Activated CD4-positive, alpha-beta T cell treated with anti-CD3 and anti-CD28 coated beads, Interleukin-2, Interleukin-4, amounts not matched to agents 100 ng/mL and 50 ng/mL, durations not matched to agents 16 hours and 8 hours (primary cell): ENCODE measurements around the gene RNF43.

ENCODE experiments used
- DNase-seq: peaks from one replicate; pipeline ENCODE4 v3.0.0-alpha.2; 2020; ENCODE audit warnings: low spot score

The RNF43 gene

DNA sequence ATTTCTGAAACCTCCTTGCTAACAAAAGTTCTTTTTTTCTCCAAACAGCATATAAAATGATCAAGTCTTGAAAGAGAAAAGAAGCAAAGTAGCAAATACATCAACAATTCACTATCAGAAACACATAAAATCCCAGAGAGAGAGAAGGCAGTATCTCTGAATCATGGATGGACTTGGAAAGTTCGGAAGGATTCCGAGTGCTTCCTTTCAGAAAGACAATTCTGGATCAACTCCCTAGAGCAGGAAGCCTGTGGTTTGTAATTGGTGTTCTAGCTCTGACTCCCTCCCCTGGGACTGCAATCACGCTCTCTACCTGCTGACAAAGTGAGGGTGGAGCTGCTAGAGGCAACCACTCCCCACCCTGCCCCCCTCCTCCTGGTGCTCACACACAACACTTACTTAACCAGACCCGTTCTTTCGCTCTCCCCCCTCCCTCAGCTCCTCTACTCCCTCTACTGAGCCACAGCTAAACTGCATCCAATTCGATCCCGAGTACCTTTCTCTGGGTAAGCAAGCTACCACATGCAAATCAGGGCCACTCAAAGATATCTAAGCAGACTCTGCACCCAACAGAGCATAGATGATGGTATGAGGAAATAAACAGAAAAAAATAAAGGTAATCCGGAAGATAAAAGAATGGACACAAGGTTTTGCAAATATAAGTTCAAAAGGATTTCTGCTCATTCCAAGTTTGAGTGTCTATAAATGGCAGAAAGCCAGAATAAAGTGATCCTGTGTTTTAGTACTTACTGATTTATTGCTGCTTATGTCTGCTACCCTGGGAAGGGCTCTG lies at the start of gene RNF43:
Gene RNF43, minus strand, starts transcription at position 235 of the 793 bp plus-strand sequence. CDS start 1,957 bp downstream, outside the sequence.
- peak; percentile 89 for DNase-seq

DNA sequence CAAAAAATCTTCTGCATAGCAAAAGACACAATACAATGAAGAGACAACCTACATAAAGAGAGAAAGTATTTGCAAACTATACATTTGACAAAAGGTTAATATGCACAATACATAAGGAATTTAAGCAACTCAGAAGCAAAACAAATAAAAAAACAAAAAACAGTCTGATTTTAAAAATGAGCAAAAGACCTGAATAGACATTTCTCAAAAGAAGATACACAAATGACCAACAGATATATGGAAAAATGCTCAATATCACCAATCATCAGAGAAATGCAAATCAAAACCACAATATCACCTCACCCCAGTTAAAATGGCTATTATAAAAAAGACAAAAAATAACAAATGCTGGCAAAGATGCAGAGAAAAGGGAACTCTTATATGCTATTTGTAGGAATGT lies 38.2 kb upstream of the RNF43 start:
- DNase-seq: no peak

DNA sequence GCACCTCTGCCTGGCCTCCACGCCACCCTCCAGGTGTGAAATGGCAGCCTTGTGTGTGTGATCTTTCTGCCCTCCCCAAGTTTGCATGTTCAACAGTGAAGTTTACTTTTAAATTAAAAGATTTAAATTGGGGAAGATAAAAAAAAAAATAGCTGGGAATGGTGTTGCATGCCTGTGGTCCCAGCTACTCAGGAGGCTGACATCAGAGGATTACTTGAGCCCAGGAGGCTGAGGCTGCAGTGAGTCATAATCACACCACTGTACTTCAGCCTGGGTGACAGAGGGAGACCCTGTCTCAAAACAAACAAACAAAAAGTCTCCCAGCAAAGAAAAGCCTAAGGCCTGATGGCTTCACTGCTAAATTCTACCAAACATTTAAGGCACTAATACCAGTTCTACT lies 35.4 kb upstream of the RNF43 start:
- no peak for DNase-seq

DNA sequence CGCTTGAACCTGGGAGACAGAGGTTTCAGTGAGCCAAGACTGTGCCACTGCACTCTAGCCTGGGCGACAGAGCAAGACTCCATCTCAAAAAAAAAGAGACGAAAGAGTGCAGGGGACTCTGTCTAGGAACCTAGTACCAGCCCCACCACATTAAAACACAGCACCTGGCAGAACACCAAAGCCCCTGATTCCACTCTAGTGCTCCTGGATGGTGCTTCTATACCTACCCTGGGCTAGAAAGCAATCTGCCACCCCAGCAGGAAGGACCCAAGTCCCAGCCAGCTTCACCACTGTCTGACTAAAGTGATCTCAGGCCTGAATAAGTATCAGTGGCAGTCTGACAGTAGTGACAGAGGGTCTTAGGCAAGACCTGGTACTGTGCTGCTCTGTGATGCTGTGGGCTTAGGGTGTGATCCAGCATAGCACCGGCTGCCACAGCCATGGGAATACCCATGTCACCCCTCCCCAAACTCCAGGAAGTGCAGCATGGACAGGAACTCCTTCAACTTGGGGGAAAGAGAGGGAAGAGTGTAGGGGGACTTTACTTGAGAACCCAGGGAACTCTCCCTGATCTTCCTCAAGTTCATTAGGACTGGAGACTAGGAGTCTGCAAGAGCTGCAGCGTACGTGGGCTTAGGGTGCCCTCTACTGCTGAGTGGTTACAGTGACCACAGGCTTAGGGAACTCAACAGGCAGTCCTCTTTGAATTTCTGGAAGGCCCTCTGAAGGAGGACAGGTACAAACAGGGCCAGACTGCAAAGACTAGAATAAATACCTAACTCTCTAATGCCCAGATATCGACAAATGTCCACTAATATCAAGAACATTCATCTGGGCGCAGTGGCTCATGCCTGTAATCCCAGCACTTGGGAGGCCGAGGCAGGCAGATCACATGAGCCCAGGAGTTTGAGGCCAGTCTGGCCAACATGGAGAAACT lies 30.0 kb upstream of the RNF43 start:
- DNase-seq: peak; percentile 80

DNA sequence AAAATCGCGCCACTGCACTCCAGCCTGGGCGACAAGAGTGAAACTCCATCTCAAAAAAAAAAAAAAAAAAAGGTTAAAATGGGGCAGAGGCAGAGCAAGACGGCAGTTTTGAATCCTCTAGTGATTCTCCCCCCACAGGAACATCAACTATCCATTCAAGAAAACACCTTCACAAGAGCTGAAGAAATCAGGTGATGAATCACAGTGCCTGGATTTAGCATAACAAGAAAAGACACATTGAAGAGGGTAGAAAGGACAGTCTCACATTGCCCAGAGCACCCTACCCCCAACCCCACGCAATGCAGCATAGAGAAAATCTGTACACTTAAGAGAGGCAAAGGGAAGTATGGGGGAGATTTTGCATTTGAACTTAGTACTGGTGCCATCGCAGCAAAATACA lies 28.8 kb upstream of the RNF43 start:
- DNase-seq: no peak

DNA sequence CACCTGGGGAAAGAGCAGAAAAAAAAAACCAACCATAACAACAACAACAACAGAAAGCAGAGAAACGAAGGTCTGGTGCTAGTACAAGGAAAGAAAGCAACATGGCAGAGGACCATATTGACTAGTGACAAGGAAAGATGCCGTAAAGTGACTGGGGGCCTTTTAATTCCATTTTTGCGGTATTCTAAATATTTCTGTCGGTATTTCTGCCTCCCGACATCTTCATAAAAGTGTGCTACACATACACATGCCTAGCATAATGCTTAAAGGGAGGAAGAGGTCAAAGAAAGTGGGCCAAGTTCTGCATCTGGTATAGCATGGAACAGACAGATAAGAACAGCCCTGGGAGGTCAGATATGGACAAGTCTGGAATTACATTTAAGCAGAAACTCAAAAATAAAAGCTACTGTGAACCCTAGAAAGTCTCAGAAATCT lies 19.5 kb upstream of the RNF43 start:
- no peak for DNase-seq

DNA sequence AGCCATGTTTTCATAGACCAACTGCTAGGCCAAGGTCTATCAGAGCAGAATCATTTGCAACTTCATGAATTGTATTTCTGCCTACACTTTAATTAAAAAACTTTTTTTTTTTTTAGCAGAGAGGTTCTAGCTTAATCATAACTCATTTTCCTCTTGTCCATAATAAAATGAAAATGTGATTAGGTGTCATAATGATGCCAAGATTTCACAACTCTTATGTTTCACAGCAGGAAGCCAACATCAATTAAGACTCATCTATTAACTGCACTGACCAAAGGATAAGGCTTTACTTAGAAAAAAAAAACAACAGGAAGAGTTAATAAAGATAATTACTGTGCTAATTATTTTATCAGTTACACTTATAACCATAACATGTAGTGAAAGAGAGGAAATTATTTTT lies 18.9 kb upstream of the RNF43 start:
- DNase-seq: no peak

DNA sequence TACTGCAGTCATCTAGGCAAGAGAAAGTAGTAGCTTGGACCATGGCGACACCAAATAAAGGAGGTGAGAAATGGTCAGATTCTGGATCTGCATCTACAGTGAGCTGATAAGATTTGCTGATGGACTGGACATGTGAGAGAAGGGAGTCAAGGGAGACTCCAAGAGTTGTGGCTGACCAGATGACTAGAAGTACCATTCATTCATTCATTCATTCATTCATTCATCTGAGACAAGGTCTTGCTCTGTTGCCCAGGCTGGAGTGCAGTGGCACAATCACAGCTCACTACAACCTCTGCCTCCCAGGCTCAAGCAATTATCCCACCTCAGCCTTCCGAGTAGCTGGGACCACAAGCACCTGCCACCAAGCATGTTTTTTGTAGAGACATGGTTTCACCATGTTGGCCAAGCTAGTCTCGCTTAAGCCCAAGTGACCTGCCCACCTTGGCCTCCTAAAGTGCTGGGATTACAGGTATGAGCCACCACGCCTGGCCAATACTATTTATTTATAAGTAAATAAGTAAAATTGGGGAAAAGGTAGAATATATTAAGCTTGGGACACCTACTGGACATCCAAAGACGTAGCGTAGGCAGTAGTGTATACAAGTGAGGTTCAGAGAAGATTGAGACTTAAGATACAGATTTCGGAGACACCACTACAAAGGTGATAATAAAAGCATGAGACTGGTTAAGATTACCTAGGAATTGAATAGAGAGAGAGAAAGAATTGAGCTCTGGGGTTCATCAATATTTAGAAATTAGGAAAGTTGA lies 15.7 kb upstream of the RNF43 start:
- no peak for DNase-seq

DNA sequence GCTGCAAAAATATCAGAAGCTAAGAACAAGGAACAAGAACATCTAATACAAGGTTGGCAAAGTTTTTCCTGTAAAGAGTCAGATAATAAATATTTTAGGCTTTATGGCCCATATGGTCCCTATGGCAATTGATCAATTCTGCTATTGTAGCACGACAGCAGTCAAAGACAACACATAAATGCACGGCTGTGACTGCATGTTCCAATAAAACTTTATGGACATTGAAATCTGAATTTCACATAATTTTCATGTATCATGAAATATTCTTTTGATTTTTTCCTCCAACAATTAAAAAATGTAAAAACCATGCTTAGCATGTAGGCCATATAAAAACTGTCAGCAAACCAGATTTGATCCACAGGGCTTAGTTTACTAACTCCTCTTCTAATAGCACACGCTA lies 10.5 kb upstream of the RNF43 start:
- no peak for DNase-seq

DNA sequence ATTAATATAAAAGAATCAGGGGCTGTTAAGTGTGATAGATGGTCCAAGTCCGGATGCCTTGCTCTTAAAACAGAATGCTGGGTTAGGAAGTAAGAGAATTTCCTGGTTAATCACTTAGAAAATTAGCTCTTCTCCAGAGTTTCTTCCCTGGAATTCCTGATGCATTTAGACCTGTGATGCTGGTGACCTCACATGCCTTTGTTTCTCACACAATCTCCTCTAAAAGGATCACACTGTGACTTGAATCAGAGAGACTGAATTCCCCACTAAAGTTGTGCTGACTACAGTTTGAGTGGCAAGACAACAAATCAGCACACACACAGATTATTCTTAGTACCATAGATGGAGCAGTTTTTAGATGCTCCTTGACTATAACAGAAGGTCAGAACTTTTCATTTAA lies 4.4 kb upstream of the RNF43 start:
- no peak for DNase-seq

DNA sequence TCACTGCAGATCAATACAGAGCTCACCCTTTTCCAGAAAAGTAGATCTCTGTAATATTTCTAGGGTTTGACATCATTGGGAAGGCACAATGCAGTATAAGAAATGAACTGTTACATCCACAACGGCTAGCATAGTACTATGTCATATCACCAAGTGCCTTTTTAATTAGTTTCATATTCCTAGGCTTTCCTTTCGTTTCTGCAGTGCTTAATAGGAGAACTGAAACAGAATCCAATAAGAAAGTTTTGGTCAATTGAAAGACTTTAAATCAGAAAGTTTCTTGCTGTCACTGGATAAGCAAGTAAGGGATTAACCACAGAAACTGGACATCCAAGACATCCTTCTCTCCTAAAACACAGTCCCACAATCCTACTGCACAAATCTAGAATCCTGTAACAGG lies 3.5 kb upstream of the RNF43 start:
- DNase-seq: no peak

DNA sequence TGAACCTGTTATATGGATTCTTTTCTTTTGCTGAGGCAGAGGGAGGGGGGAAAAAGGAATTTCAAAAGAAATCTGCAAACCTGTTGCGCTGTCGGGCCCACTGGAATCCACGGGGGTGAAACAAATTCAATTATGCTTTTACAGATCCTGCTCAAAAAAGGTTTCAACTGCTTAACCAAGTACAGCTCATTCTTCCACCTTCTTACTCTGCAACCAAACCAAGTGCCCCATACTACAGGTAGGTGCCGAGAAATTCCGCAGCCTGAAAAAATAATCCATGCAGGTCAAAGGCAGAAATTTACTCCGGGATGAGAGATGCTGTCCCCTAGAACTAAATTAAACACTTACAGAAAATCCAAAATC lies 416 bp downstream of the RNF43 start:
- no peak for DNase-seq

DNA sequence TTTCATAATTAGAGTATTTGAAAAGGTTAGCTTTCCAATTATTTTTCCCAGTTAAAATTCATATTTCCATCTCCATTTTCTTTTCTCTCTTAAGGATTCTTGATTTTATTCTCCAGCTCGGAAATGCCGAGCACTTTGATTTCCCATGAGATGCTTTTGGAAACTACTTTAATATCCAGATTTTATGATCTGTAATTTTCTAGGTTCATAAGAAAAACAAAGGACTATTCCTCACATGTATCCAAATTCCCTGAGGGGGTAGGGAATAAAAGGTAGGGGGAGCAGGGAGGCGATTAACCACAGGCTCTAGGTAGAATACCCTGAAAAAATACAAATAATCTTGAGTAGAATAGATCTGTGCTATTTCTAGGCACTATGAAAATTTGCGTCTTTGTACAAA lies 938 bp downstream of the RNF43 start:
- no peak for DNase-seq

DNA sequence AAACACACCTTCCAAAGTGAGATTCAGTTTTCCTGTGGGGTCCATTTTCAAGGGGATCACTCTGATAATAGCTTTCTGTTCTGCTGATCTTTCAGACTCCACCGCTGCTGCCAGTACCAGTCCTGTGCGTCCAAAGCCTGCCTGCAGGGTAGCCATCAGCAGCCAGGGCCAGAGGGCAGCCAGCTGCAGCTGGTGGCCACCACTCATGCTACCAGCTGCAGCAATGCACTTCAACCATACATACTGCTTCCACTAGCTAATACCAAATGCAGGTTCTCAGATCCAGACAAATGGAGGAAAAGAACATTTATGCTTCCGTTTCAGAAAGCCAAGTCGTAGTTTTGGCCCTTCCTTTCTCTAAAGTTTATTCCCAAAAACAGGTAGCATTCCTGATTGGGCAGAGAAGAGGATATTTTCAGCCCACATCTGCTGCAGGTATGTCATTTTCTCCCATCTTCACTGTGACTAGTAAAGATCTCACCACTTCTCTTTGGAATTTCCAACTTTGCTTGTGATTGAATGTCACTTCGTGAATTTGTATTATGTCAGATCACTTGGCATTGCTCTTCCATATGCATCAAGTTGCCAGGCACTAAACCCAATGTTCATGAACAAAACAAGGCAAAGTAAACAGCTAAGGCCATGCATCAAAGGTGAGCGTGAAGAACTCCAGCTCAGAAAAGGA lies 1.8 kb downstream of the RNF43 start:
- DNase-seq: no peak

DNA sequence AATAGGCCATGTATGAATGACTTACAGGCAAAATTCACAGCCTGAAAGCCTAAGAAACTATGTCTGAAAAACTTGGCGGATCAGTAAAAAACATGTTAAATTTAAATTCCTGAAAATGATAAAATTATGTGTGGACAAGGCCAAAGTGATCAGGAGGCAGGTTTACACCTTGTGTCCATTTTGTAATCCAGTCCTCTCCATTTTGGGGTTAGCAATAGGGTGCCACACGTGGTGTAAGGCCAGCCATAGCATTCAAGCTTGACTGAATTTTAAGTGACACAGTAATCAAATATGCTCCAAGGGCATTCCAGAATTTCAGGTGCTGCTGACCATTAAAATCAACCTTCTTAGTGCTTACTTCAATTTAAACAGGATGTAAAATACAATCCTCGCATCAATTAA lies 2.7 kb downstream of the RNF43 start:
- DNase-seq: no peak

DNA sequence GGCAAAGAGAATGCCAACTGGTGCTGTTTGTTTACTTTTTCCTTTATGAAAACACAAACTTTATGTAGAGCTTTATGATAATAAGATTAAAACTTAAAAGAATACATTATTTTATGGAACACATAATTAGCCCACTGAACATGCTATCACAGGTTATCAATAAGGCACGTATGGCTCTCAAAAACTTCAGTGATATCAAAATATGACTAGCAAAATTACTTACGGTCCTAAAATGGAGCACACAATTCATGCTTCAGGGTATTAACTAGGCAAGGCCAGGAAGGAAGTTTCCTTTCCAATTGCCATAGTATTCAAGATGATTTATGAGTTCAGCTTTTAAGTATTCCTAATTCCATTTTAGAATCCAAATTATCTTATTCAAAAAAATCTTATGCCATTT lies 3.6 kb downstream of the RNF43 start:
- DNase-seq: no peak

DNA sequence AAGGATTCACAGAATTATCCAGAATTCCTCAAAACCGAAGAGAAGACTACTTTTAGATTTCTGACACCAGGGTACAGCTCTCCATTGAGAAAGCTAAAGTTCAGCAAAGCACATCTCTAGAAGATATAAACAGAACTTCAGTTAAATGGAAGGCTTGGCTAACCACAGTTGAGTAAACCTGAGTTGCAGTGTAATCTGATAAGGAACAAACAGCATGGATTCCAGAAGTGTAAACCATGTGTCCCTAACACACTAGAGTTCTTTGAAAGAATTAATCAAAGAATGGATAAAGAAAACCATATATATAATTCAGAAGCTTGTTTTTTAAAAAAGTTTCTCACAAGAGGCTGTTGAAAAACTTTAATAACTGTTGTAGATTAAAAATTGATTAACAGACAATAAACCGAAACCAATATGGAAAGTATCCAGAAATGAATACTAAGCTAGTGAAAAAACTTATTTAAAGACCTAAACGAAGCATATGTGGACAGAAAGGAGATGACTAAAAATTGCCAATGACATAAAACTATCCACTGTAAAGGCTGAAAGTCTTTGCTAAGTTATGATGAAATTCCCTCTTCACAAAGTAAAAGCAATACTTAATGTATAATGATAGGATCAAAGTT lies 4.3 kb downstream of the RNF43 start:
- peak; percentile 65 for DNase-seq

DNA sequence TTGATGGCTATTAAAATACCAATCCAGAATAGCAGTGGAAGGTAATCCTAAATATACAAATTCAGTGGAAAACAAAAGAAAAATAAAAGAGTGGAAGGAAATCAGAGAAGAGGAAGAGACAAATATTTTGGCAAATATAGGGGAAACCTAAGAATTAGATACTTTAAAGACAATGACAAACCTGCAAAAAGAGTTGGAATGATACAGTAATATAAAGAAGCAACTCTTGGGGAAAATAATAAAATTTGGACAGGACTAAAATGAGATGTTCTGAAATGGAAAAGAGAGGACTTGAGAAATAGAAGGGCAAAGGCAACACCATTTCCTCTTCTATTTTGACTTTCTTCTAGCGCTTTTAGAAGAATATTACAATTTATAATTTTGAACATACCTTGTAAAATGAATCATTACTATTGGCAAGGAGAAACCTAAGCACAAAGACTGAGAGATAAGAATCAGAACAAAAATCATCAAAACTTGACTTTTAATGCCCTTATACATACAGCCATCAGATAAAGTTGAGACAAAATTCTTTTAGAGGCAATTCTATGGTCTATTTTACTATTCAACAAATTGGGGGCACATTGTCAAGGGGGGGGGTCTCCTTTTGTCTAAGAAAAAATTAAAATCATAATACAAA lies 5.2 kb downstream of the RNF43 start:
- DNase-seq: no peak

DNA sequence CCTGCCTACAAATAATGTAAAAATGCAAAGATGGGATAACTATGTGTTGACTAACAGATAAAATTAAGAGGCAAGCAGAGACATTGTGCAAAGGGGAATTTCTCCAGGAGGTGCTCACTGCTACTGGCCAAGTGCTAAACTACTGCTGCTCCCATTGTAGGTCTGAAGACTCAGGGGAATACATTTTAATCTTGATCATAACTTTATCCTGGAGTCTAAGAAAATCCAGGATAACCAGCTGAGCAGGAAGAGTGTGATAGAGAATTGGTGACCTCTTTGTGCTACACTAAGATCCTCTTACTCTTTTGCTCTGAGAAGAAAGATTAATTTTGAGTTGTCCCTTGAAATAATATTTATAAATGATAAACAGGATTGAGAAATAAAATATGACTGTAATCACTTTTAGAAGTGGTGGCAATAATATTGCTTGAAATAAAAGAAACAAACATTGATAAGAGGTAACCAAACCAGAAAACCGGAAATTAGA lies 5.9 kb downstream of the RNF43 start:
- DNase-seq: no peak

DNA sequence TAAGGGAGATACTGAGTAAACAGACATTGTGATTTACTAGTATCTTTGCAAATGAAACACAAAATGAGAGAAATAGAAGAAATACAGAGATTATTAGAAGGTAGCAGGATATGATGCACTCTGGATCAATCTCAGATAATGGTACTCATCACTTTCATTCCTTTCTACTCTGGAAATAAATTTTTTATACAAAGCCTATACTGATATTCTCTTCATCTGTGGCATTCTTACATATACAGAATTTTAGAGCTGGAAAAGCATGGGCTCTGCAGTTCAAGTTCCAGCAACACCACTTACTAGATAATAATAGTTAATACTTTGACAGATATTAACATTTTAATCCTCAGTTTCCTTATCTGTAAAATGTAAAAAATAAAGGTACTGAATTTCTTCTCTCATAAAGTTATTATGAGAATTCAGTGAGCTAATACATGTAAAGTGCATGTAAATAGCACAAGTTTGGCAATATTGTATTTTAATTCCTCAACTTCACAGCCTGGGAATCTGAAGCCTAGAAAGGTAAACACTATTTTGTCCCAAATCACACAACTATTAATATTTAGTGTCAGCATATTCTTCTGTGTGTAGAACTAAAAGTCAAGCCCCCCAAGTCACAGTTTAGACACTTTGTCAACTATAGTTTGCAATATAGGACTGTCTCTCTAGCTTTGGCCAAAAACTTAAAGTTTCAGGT lies 6.5 kb downstream of the RNF43 start:
- DNase-seq: no peak
